Liver (tissue), 9 donors: ENCODE measurements around the gene ACKR2. TPM values are rescaled to one million over a fixed set of nuclear protein-coding genes. Genes with fewer than 3 reads are reported as not detected.

Experiments used
- DNase-seq: peaks from one replicate; pipeline ENCODE4 v3.0.0-alpha.2; 2017; ENCODE audit warnings: low spot score
- H3K27ac ChIP-seq, 2 donors: one replicate each; pipeline ENCODE4 v1.7.0; 2013; ENCODE audit warnings: inconsistent platforms in 2 of 2, low read length in 2 of 2, control low read depth in 1 of 2, low read depth in 1 of 2, mild to moderate bottlenecking in 1 of 2
- H3K27me3 ChIP-seq, 4 donors: one replicate each; pipeline versions ENCODE4 v1.6.1 to v1.7.0; 2013; ENCODE audit warnings: low read length in 3 of 4, inconsistent platforms in 1 of 4, mild to moderate bottlenecking in 1 of 4, moderate library complexity in 1 of 4; ENCODE audit not compliant: control insufficient read depth in 4 of 4, insufficient read depth in 4 of 4
- H3K36me3 ChIP-seq, 4 donors: one replicate each; pipeline versions ENCODE4 v1.6.1 to v1.7.0; 2013; ENCODE audit warnings: low read length in 3 of 4, mild to moderate bottlenecking in 3 of 4, low read depth in 1 of 4, moderate library complexity in 1 of 4; ENCODE audit not compliant: control insufficient read depth in 4 of 4, insufficient read depth in 3 of 4
- H3K4me1 ChIP-seq, 4 donors: one replicate each; pipeline versions ENCODE4 v1.6.1 to v1.7.0; 2013; ENCODE audit warnings: low read length in 3 of 4, mild to moderate bottlenecking in 3 of 4, moderate library complexity in 1 of 4; ENCODE audit not compliant: control insufficient read depth in 4 of 4, insufficient read depth in 4 of 4
- H3K4me3 ChIP-seq, 3 donors: one replicate each; pipeline versions ENCODE4 v1.6.1 to v1.7.0; 2013; ENCODE audit warnings: low read length in 3 of 3, control low read depth in 1 of 3, low read depth in 1 of 3, mild to moderate bottlenecking in 1 of 3
- H3K9ac ChIP-seq, 2 donors: one replicate each; pipeline ENCODE4 v1.7.0; 2013; ENCODE audit warnings: low read length in 2 of 2, mild to moderate bottlenecking in 2 of 2, moderate library complexity in 2 of 2, control low read depth in 1 of 2, low read depth in 1 of 2
- H3K9me3 ChIP-seq, 4 donors: one replicate each; pipeline versions ENCODE4 v1.6.1 to v1.7.0; 2013; ENCODE audit warnings: low read length in 3 of 4; ENCODE audit not compliant: control insufficient read depth in 4 of 4
- FOXA1 ChIP-seq: IDR thresholded peaks from 2 replicates; pipeline ENCODE4 v1.6.1; 2016; ENCODE audit warnings: antibody characterized with exemption
- HNF4A ChIP-seq, 2 donors: conservative IDR thresholded peaks; 2 replicates each; pipeline ENCODE4 v1.6.1; 2016; ENCODE audit warnings: antibody characterized with exemption in 2 of 2, mild to moderate bottlenecking in 2 of 2
- HNF4G ChIP-seq: IDR thresholded peaks from 2 replicates; pipeline ENCODE4 v1.6.1; 2016; ENCODE audit warnings: antibody characterized with exemption
- JUND ChIP-seq, 2 donors: IDR thresholded peaks; 2 replicates each; pipeline ENCODE4 v1.6.1; 2016; ENCODE audit warnings: antibody characterized with exemption in 2 of 2
- NR2F2 ChIP-seq: IDR thresholded peaks from 2 replicates; pipeline ENCODE4 v1.6.1; 2016; ENCODE audit warnings: antibody characterized with exemption
- RAD21 ChIP-seq, 2 donors: IDR thresholded peaks; 2 replicates each; pipeline ENCODE4 v1.6.1; 2016; ENCODE audit warnings: antibody characterized with exemption in 2 of 2, mild to moderate bottlenecking in 2 of 2
- RXRA ChIP-seq, 2 donors: IDR thresholded peaks; 2 replicates each; pipeline ENCODE4 v1.6.1; 2017 to 2018; ENCODE audit warnings: antibody characterized with exemption in 2 of 2, mild to moderate bottlenecking in 1 of 2
- SP1 ChIP-seq: IDR thresholded peaks from 2 replicates; pipeline ENCODE4 v1.6.1; 2018; ENCODE audit warnings: antibody characterized with exemption, mild to moderate bottlenecking
- TAF1 ChIP-seq: conservative IDR thresholded peaks from 2 replicates; pipeline ENCODE4 v1.6.1; 2016; ENCODE audit warnings: antibody characterized with exemption, mild to moderate bottlenecking
- YY1 ChIP-seq: IDR thresholded peaks from 2 replicates; pipeline ENCODE4 v1.6.1; 2016; ENCODE audit warnings: antibody characterized with exemption, mild to moderate bottlenecking
- WGBS: extraction: QIAGEN DNeasy Blood & Tissue Kit; methylation state at CpG from one replicate; pipeline ENCODE4 v1.1.7; 2013; 5-methylcytosine and 5-hydroxymethylcytosine counted together
- polyA plus RNA-seq, 2 donors: library from polyadenylated mRNA; stranded (reverse) in 1 of 2; unstranded in 1 of 2; fragments of 200-250 nt in 1 of 2; fragments of >200 nt in 1 of 2; fragmentation: Nextera tagmentation in 1 of 2; extraction: Ambion mirVana in 1 of 2; gene quantifications; one replicate each; pipeline versions ENCODE4 v1.2.1 to v1.2.3, GENCODE V29; 2013 to 2015
- total RNA-seq, 2 donors: library from RNA; depleted of rRNA; stranded (reverse); fragments of >200 nt; gene quantifications; one replicate each; pipeline ENCODE4 v1.2.3, GENCODE V29; 2014
- TF ChIP-seq, protein P1 (sequence below): IDR thresholded peaks from 2 replicates; pipeline ENCODE4 v1.6.1; 2016; ENCODE audit warnings: antibody characterized with exemption
- TF ChIP-seq, protein P2 (sequence below): IDR thresholded peaks from 2 replicates; pipeline ENCODE4 v1.6.1; 2016; ENCODE audit warnings: antibody characterized with exemption
- TF ChIP-seq, protein P3 (sequence below): fragments of 150-350 bp; IDR thresholded peaks from 2 replicates; pipeline ENCODE4 v1.5.1; 2017; ENCODE audit warnings: improper control_type of control experiment, low read depth, low read length; ENCODE audit not compliant: missing input control
- TF ChIP-seq, protein P4 (sequence below): IDR thresholded peaks from 2 replicates; pipeline ENCODE4 v1.6.1; 2016; ENCODE audit warnings: antibody characterized with exemption, mild to moderate bottlenecking
- TF ChIP-seq, protein P5 (sequence below): IDR thresholded peaks from 2 replicates; pipeline ENCODE4 v1.6.1; 2016; ENCODE audit warnings: antibody characterized with exemption
- donor health status: healthy.
- donor health status: healthy.
- donor health status: healthy.
- donor health status: healthy.
- donor health status: healthy.

Gene ACKR2
- total and polyA plus RNA-seq, 4 donors = 7.3 to 19.3 (median 10.8) TPM

DNA sequence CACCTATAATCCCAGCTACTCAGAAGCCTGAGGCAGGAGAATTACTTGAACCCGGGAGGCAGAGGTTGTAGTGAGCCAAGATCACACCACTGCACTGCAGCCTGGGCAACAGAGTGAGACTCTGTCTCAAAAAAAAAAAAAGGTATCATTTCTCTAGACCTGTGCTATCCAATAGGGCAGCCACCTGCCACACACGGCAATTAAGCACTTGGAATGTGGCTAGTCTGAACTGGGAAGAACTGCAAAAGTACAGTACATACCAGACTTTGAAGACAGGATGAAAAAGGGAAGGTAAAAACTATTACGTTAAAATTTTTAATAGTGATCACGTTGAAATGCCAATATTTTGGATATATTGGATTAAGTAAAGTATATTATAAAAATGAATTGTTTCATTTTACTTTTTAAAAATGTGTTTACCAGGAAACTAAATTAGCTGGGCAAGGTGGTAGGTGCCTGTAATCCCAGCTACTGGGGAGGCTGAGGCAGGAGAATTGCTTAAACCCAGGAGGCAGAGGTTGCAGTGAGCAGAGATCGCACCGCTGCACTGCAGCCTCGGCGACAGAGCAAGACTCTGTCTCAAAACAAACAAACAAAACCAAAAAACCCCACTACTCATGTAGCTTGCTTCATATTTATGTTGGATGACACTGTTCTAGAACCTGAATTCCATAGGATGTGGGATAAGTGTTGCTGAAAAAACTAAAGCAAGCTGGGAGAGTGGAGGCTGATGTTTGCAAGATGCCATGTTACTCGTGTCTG, 64.2 kb downstream of the ACKR2 start:
- peaks cover 5 to 42% (median 31%) of the 10 kb centered on the region in 4 donors for H3K4me1 ChIP-seq
- WGBS = 33% methylated on average over 9 of the region's 9 CpGs
- H3K27me3 ChIP-seq = no peaks in the 10 kb centered on the region
- no peaks in the 10 kb centered on the region for H3K9me3 ChIP-seq
- H3K36me3 ChIP-seq = no peaks in the 10 kb centered on the region
- H3K4me3 ChIP-seq = peak overlapping the region; percentile 62 to 91 (median 88)
- H3K27ac ChIP-seq = peak overlapping the region; percentile 85 to 90
- peak overlapping the region; percentile 13 to 91 for H3K9ac ChIP-seq
- DNase-seq = no peak
- TF ChIP-seq, protein P1, sequence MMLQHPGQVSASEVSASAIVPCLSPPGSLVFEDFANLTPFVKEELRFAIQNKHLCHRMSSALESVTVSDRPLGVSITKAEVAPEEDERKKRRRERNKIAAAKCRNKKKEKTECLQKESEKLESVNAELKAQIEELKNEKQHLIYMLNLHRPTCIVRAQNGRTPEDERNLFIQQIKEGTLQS = no peak
- TF ChIP-seq HNF4G (no peak), YY1 (no peak), NR2F2 (no peak), TAF1 (no peak), RAD21 (IDR thresholded peaks at IDR 0.05) (no peak), JUND (IDR thresholded peaks at IDR 0.05) (no peak), RXRA (IDR thresholded peaks at IDR 0.05) (no peak), HNF4A (conservative IDR thresholded peaks at IDR 0.05) (no peak), SP1 (no peak), FOXA1 (no peak)
- TF ChIP-seq, protein P2, sequence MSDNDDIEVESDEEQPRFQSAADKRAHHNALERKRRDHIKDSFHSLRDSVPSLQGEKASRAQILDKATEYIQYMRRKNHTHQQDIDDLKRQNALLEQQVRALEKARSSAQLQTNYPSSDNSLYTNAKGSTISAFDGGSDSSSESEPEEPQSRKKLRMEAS = no peak
- TF ChIP-seq, protein P3, sequence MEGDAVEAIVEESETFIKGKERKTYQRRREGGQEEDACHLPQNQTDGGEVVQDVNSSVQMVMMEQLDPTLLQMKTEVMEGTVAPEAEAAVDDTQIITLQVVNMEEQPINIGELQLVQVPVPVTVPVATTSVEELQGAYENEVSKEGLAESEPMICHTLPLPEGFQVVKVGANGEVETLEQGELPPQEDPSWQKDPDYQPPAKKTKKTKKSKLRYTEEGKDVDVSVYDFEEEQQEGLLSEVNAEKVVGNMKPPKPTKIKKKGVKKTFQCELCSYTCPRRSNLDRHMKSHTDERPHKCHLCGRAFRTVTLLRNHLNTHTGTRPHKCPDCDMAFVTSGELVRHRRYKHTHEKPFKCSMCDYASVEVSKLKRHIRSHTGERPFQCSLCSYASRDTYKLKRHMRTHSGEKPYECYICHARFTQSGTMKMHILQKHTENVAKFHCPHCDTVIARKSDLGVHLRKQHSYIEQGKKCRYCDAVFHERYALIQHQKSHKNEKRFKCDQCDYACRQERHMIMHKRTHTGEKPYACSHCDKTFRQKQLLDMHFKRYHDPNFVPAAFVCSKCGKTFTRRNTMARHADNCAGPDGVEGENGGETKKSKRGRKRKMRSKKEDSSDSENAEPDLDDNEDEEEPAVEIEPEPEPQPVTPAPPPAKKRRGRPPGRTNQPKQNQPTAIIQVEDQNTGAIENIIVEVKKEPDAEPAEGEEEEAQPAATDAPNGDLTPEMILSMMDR = no peak
- TF ChIP-seq, protein P4, sequence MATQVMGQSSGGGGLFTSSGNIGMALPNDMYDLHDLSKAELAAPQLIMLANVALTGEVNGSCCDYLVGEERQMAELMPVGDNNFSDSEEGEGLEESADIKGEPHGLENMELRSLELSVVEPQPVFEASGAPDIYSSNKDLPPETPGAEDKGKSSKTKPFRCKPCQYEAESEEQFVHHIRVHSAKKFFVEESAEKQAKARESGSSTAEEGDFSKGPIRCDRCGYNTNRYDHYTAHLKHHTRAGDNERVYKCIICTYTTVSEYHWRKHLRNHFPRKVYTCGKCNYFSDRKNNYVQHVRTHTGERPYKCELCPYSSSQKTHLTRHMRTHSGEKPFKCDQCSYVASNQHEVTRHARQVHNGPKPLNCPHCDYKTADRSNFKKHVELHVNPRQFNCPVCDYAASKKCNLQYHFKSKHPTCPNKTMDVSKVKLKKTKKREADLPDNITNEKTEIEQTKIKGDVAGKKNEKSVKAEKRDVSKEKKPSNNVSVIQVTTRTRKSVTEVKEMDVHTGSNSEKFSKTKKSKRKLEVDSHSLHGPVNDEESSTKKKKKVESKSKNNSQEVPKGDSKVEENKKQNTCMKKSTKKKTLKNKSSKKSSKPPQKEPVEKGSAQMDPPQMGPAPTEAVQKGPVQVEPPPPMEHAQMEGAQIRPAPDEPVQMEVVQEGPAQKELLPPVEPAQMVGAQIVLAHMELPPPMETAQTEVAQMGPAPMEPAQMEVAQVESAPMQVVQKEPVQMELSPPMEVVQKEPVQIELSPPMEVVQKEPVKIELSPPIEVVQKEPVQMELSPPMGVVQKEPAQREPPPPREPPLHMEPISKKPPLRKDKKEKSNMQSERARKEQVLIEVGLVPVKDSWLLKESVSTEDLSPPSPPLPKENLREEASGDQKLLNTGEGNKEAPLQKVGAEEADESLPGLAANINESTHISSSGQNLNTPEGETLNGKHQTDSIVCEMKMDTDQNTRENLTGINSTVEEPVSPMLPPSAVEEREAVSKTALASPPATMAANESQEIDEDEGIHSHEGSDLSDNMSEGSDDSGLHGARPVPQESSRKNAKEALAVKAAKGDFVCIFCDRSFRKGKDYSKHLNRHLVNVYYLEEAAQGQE = no peak
- TF ChIP-seq, protein P5, sequence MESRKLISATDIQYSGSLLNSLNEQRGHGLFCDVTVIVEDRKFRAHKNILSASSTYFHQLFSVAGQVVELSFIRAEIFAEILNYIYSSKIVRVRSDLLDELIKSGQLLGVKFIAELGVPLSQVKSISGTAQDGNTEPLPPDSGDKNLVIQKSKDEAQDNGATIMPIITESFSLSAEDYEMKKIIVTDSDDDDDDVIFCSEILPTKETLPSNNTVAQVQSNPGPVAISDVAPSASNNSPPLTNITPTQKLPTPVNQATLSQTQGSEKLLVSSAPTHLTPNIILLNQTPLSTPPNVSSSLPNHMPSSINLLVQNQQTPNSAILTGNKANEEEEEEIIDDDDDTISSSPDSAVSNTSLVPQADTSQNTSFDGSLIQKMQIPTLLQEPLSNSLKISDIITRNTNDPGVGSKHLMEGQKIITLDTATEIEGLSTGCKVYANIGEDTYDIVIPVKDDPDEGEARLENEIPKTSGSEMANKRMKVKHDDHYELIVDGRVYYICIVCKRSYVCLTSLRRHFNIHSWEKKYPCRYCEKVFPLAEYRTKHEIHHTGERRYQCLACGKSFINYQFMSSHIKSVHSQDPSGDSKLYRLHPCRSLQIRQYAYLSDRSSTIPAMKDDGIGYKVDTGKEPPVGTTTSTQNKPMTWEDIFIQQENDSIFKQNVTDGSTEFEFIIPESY = no peak

DNA sequence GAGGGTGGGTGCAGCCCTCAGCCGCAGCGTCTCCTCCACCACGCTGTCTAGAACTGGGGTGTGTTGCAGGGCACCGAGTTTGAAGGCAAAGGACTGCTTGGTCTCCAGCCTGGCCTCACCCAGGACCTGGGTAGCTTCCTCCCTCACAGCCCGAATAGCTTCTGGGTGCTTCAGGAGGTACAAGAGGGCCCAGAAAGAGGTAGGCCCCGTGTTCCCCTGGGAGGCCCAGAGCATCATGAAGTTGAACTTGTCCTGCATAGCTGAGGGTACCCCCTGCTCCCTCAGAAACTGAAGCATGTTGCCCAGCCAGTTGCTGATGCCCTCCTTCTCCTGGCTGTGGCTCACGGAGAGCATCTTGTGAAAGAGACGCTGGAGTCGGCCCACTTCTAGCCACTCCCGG, 65.5 kb downstream of the ACKR2 start:
- Histone ChIP-seq H3K9me3 (no peaks in the 10 kb centered on the region), H3K9ac (peak overlapping the region; percentile 13 to 91)
- WGBS = 37% methylated on average over 10 of the region's 10 CpGs

More for the DNA sequence above, 65.5 kb downstream of the ACKR2 start:
- TF ChIP-seq JUND (IDR thresholded peaks at IDR 0.05) = peak in 1 of 2 donors; percentile 41
- TF ChIP-seq, protein P4 = no peak
- no peaks in the 10 kb centered on the region for H3K36me3 ChIP-seq
- peak overlapping the region; percentile 62 to 91 (median 88) for H3K4me3 ChIP-seq
- no peak for DNase-seq
- H3K27me3 ChIP-seq = no peaks in the 10 kb centered on the region
- H3K4me1 ChIP-seq = peaks cover 5 to 42% (median 31%) of the 10 kb centered on the region in 4 donors
- peak overlapping the region; percentile 85 to 90 for H3K27ac ChIP-seq
